Adrenal gland (tissue), 12 donors: Measurements from ENCODE around the gene NXN. TPM values are rescaled to one million over a fixed set of nuclear protein-coding genes. Genes with fewer than 3 reads are reported as not detected.
A peak's percentile ranks its signal among the peaks of the same experiment; 100 is the strongest.
"Not testable (repeated sequence)": the region's sequence is repeated elsewhere in the genome, so short reads cannot be mapped to it uniquely, and the experiment has no call there.

ENCODE experiments used
- DNase-seq, 7 donors: peaks; one replicate each; pipeline ENCODE4 v3.0.0-alpha.2; 2019 to 2020
- H3K27ac ChIP-seq, 5 donors: fragments of 200-600 bp; sonication (generic) in 4 of 5; 1 replicate in 3 of 5; 2 replicates in 2 of 5; pipeline versions ENCODE4 v1.5.1 to v1.8.0; 2016 to 2020; ENCODE audit warnings: mild to moderate bottlenecking in 1 of 5
- H3K27me3 ChIP-seq: fragments of 200-600 bp; 2 replicates; pipeline ENCODE4 v1.8.0; 2021
- H3K36me3 ChIP-seq, 2 donors: fragments of 200-600 bp; replicated peaks in 1 of 2; 1 replicate in 1 of 2; 2 replicates in 1 of 2; pipeline versions ENCODE4 v1.5.1 to v1.8.0; 2018 to 2022
- H3K4me1 ChIP-seq, 2 donors: fragments of 200-600 bp; replicated peaks in 1 of 2; 1 replicate in 1 of 2; 2 replicates in 1 of 2; pipeline versions ENCODE4 v1.5.1 to v1.8.0; 2018 to 2021
- H3K4me3 ChIP-seq, 4 donors: fragments of 200-600 bp; sonication (generic) in 3 of 4; one replicate each; pipeline ENCODE4 v1.5.1; 2016 to 2018
- H3K9me3 ChIP-seq, 3 donors: fragments of 200-600 bp; sonication (generic) in 1 of 3; replicated peaks in 1 of 3; 1 replicate in 2 of 3; 2 replicates in 1 of 3; pipeline versions ENCODE4 v1.5.1 to v1.8.0; 2016 to 2021
- POLR2A ChIP-seq, 2 donors: fragments of 450-650 bp; IDR thresholded peaks; one replicate each; pipeline ENCODE4 v1.6.1; 2017; ENCODE audit warnings: antibody characterized with exemption in 2 of 2, mild to moderate bottlenecking in 2 of 2, moderate library complexity in 1 of 2
- WGBS, 4 donors: extraction: QIAGEN DNeasy Blood & Tissue Kit in 2 of 4; methylation state at CpG; one replicate each; pipeline versions ENCODE4 v1.1.5 to v1.1.7; 2013 to 2017; 5-methylcytosine and 5-hydroxymethylcytosine counted together
- intact Hi-C, 2 donors: fragments of 100-400 bp; cut with DNase I; formaldehyde crosslinking; loops; one replicate each; pipeline versions ENCODE4 v1.14.1 to v1.15.0; 2022 to 2023
- polyA plus RNA-seq, 3 donors: library from polyadenylated mRNA; stranded (reverse); fragments of 200-250 nt in 2 of 3; fragments of 350-450 nt in 1 of 3; fragmentation: Illumina TruSeq in 1 of 3; extraction: RNeasy Lipid Tissue Mini Kit (QIAGEN cat#74804) in 1 of 3; gene quantifications; one replicate each; pipeline ENCODE4 v1.2.3, GENCODE V29; 2013 to 2014
- total RNA-seq, 9 donors: library from RNA; depleted of rRNA in 4 of 9; stranded (reverse); fragments of >200 nt in 4 of 9; fragments of 120-200 nt in 1 of 9; fragmentation: NEBNext Ultra II Directional in 1 of 9; extraction: Animal tissue kit (Norgen Biotek cat#: 25700) in 1 of 9; gene quantifications; one replicate each; pipeline versions ENCODE4 v1.1.0 to v1.2.4, GENCODE V29; 2013 to 2023
- TF ChIP-seq, protein P1 (sequence below), 6 experiments: fragments of 450-650 bp in 4 of 6; fragments of 200-600 bp in 2 of 6; sonication (generic) in 1 of 6; IDR thresholded peaks; 1 replicate in 5 of 6; 2 replicates in 1 of 6; pipeline versions ENCODE4 v1.5.1 to v1.8.0; 2016 to 2021; ENCODE audit warnings: antibody characterized with exemption in 6 of 6, mild to moderate bottlenecking in 2 of 6, moderate library complexity in 1 of 6
- donor health status: healthy with polysubstance abuse.
- donor health status: Bipolar disorder and iron deficiency.
- donor health status: DM: yes; HTN: yes; CAD: no.
- donor health status: DM: no; HTN: no; CAD: no.
- donor health status: DM: no; HTN: no; CAD: no.
- donor health status: DM: yes; HTN: yes; CAD: no.

Gene NXN
- total and polyA plus RNA-seq, 12 donors, result 3.6 to 24.7 (median 10.9) TPM

DNA sequence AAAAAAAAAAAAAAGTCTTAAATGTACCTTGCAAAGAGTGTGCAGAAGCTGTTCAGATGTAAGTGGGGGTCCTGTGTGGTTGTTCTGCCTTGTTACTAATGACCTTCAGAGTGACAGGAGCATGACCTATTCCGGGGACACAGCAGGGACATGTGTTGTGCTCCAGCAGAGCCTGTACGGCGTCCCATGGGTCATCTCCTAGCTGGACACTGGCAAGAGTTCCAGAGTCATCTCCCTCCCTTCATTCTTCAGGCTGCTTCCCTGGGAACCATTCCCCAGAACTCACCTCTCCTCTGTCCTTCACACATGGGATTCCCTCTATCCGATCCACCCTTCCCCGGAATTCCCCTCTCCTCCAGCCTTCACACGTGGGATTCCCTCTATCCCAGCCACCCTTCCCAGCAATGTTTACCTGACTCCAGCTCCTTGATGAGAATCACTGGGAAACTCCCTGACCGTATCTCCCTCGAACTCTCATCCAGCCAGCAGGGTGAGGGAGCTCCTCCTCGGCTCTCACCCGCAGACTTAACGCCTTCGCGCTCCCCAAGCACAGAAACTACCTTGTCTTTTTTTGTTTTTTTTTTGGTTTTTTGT, 111.6 kb downstream of the NXN start:
- intact Hi-C loops, result no loop called here
- peak overlapping the region in 2 of 5 donors; percentile 80 to 86 for H3K27ac ChIP-seq
- no peaks in the 10 kb centered on the region for H3K27me3 ChIP-seq
- TF ChIP-seq POLR2A (IDR thresholded peaks at IDR 0.05), result no peak
- TF ChIP-seq, protein P1, sequence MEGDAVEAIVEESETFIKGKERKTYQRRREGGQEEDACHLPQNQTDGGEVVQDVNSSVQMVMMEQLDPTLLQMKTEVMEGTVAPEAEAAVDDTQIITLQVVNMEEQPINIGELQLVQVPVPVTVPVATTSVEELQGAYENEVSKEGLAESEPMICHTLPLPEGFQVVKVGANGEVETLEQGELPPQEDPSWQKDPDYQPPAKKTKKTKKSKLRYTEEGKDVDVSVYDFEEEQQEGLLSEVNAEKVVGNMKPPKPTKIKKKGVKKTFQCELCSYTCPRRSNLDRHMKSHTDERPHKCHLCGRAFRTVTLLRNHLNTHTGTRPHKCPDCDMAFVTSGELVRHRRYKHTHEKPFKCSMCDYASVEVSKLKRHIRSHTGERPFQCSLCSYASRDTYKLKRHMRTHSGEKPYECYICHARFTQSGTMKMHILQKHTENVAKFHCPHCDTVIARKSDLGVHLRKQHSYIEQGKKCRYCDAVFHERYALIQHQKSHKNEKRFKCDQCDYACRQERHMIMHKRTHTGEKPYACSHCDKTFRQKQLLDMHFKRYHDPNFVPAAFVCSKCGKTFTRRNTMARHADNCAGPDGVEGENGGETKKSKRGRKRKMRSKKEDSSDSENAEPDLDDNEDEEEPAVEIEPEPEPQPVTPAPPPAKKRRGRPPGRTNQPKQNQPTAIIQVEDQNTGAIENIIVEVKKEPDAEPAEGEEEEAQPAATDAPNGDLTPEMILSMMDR (IDR thresholded peaks at IDR 0.05), result no peak
- no peaks in the 10 kb centered on the region for H3K36me3 ChIP-seq
- 85 to 88% (median 85%) methylated on average over 13 of the region's 13 CpGs for WGBS, 4 donors
- no peaks in the 10 kb centered on the region for H3K9me3 ChIP-seq
- peaks cover 0 to 22% of the 10 kb centered on the region in 2 donors for H3K4me1 ChIP-seq
- DNase-seq, result no peak
- no peak overlapping the region for H3K4me3 ChIP-seq

DNA sequence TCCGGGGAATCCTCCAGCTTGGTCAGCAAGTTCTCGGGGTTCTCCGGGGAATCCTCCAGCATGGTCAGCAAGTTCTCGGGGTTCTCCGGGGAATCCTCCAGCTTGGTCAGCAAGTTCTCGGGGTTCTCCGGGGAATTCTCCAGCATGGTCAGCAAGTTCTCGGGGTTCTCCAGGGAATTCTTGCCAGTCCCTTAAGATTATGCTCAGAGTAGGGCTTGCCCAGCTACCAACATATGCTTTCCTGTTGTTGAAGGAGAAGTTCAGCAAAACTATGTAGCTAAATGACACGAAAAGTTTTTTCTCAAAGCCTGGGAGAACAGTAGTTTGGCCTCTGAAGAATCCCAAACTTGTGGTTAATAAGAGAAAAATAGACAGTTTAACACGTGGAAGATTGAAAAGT, 112.3 kb downstream of the NXN start:
- H3K36me3 ChIP-seq, intact Hi-C loops, H3K9me3 ChIP-seq, DNase-seq, H3K27ac ChIP-seq, H3K4me3 ChIP-seq, H3K27me3 ChIP-seq: not testable (repeated sequence)
- H3K4me1 ChIP-seq, result peaks cover 0 to 22% of the 10 kb centered on the region in 2 donors
- WGBS, 4 donors, result 79 to 89% (median 84%) methylated on average over 4 to 8 of the region's 10 CpGs

DNA sequence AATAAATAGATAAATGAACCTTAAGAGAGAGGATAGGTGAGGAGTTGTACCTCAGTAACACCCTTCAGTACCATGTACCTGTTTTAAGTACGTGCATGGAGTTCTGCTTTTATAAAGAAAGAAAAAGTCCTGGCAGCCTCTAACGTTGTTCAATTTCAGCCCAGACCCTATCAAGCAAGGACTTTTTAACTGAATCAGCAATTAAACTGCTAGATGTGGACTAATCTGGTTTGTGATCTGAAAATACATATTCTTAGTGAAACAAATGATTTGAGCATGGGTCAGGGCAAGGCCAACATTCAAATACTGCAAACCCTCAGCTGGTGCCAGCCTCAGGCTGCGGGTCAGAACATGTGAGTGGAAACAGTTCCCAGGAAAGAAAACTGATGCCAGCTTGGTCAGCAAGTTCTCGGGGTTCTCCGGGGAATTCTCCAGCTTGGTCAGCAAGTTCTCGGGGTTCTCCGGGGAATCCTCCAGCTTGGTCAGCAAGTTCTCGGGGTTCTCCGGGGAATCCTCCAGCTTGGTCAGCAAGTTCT, 112.9 kb downstream of the NXN start:
- DNase-seq, result no peak
- no peaks in the 10 kb centered on the region for H3K9me3 ChIP-seq
- no peaks in the 10 kb centered on the region for H3K27me3 ChIP-seq
- TF ChIP-seq POLR2A (IDR thresholded peaks at IDR 0.05), result no peak
- TF ChIP-seq, protein P1 (IDR thresholded peaks at IDR 0.05), result no peak
- no peak overlapping the region for H3K4me3 ChIP-seq
- H3K27ac ChIP-seq, result no peak overlapping the region
- H3K4me1 ChIP-seq, result peaks cover 0 to 22% of the 10 kb centered on the region in 2 donors
- H3K36me3 ChIP-seq, result no peaks in the 10 kb centered on the region
- intact Hi-C loops, result no loop called here
- WGBS, 4 donors, result 81 to 92% (median 86%) methylated on average over 5 to 9 of the region's 9 CpGs

DNA sequence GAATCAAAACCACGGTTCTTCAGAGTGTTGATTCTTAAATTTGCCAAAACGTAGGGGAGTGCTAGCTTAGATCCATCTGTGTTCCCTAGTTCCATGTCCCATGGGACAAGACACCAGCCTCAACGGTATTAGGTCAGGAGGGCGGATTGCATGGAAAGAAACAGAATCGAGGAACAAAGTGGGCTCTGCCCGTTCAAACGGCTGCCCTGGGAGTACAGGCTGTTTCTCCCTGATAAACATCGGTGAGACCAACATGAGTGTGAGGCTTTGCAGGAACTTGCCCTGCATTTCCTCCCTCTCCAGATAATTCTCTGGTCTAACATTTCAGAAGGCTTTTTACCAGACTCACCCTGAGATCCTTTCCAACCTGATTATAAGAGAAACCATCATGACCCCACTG, 115.3 kb downstream of the NXN start:
- H3K27ac ChIP-seq, result no peak overlapping the region

More for the DNA sequence above, 115.3 kb downstream of the NXN start:
- WGBS, 4 donors, result 51 to 66% (median 61%) methylated on average over 8 of the region's 8 CpGs
- TF ChIP-seq, protein P1 (IDR thresholded peaks at IDR 0.05), result no peak
- no peak for TF ChIP-seq POLR2A (IDR thresholded peaks at IDR 0.05)
- no peak for DNase-seq
- intact Hi-C loops, result no loop called here
- no peaks in the 10 kb centered on the region for H3K36me3 ChIP-seq
- peaks cover 0 to 11% of the 10 kb centered on the region in 2 donors for H3K4me1 ChIP-seq
- no peak overlapping the region for H3K4me3 ChIP-seq
- H3K27me3 ChIP-seq, result no peaks in the 10 kb centered on the region
- H3K9me3 ChIP-seq, result no peaks in the 10 kb centered on the region
